Activated naive CD4-positive, alpha-beta T cell (primary cell): ENCODE results near the gene CASP8AP2.
"Not testable (repeated sequence)": the region's sequence is repeated elsewhere in the genome, so short reads cannot be mapped to it uniquely, and the experiment has no call there.

Experiments used
- DNase-seq, 4 experiments: peaks; one replicate each; lab custom pipeline; 2025; lab: John Stamatoyannopoulos, UW

Gene CASP8AP2

GRCh38 chr6:89819336-89820130 is 10.1 kb upstream of the CASP8AP2 start, which contains the start of gene MDN1:
Gene MDN1, minus strand, starts transcription at chr6:89819794. Its CDS starts 187 bp downstream, at chr6:89819607.
- peak; percentile 62 to 78 (median 70) for DNase-seq

GRCh38 chr6:89826029-89826528 is 3.6 kb upstream of the CASP8AP2 start:
- DNase-seq: no peak

- DNase-seq: not testable (repeated sequence)
Measured at GRCh38 chr6:89828475-89828987, 1.1 kb upstream of the CASP8AP2 start.

DNA sequence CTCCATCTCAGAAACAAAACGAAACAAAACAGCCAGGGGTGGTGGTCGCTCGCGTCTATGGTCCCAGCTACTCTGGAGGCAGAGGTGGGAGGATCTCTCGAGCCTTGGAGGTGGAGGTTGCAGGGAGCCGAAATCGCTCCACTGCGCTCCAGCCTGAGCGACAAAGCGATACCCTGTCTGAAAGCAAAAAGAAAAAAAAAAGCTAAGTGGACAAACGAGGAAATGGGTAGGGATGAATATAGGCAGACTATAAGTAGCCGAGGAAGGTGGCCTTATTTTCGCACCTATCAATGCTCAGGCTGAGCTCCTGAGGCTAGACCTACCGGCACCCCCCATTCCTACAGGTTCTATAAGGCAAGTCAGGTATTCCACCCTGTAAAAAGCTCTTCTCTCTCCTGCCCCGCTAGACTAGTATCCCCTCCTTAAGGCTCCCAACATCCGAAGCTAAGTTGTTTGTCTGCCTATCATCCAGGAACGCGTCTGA is 650 bp upstream of the CASP8AP2 start:
- no peak for DNase-seq

DNA sequence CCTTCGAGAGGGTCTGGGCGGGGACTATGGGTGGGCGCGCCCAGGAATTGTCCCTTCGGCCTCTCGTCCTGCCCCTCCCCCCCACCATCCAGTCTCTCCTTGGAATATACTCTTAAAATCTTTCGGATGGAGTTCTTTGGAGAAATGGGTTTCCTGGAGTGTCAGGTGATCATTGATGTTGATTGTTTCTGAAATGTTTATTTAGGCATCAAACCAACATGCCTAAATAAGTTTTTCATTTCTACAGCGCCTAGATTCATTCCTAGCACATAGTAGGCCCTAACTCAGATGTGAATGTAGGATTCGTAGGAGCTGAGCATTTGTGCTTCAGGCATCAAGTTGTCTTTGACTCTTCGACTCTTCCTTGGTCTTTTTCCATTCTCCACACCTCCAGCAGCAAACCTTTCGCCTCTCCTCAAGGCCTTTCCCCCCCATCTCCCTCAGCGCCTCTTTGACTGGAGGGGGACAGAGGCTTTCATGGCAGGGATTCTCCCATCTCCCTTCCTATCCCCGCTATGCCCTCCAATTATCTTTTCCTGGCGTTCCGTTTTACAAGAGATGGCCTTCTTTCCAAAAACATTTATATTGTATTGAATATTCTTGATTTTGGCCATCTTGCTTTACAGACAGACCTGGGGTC is 610 bp downstream of the CASP8AP2 start:
- DNase-seq: no peak

DNA sequence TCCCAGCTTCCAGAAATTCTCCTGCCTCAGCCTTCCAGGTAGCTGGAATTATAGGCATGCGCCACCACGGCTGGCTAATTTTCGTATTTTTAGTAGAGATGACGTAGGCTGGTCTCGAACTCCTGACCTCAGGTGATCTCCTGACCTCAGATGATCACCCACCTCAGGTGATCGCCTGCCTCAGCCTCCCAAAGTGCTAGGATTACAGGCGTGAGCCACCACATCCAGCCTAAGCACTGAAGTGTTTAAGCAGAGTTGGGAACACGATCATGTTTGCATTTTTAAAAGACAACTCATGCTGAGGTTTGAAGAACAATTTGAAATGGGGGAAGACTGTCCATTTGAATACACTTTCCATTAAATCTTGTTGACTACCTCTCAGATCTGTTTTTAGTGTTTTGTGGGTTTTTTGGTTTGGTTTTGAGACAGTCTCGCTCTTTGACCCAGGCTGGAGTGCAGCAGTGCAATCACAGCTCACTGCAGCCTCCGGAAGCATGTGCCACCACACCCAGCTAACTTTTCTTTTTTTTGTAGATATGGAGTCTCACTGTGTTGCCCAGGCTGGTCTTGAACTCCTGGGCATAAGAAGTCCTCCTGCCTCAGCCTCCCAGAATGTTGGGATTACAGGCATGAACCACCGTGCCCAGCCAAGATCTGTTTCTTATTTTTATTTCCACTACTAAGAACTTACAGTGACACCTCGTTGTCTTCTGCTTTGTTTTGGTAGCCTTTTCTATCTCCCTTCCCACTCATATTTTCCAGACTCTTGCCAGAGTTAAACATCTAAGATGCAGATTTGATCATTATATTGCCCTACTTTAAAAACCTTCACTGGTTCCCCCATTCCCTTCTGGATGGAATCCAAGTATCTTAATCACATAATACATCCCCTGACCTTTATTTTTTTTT is 5.5 kb downstream of the CASP8AP2 start:
- DNase-seq: no peak

DNA sequence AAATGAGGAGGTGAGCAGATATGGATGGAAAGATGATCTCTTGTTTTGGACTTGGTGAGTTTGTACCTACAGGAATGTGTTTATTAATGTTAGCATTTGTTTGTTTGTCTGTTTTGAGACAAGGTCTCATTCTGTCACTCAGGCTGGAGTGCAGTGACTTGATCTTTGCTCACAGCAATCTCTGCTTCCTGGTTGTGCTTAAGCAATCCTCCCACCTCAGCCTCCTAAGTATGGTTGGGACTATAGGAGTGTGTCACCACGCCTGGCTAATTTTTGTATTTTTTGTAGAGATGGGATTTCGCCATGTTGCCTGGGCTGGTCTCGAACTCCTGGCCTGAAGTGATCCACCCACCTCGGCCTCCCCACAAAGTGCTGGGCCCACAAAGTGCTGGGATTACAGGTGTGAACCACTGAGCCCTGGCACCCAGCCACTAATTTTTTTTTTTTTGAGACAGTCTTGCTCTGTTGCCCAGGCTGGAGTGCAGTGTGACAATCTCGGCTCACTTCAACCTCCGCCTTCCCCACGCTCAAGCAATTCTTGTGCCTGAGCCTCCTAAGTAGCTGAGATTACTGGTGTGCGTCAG is 7.1 kb downstream of the CASP8AP2 start:
- DNase-seq: no peak

DNA sequence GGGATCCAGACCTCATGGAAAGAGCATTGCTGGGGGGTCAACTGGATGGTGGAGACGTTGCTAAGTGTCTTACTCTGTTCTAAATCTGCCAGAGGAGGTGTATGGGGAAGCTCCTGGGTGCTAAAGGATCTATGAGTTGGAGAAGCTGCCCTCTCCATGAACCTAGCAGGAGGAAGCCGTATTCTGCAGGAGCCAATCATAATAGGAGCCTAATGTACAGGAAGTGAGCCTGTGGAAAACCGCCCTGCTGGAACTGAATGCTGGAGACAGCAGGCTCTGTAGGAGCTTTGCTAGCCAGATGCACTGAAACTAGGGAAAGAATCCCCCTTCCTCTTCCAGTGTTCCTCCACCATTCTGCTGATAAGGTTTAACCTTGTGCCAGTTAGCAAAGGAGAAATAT is 10.9 kb downstream of the CASP8AP2 start:
- DNase-seq: no peak

- DNase-seq: no peak
Measured at GRCh38 chr6:89842228-89842627, 12.5 kb downstream of the CASP8AP2 start.

DNA sequence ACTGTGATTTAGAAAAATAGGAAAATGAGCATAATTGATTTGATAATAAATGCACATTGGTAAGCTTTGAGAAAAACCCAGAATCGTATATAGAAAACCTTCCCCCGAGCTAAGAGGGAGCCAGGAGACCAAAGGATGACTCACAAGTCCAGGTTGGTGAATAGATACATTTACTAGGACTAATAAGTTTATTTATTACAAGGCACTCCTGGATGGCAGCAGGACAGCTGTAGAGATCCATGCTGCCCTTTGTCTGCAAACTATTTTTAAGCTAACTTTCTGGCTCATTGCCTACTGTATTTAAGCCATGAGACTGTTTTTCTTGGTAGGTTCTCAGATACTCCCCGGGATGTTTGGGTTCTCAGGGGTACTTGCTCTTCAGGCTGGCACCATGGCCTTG is 13.4 kb downstream of the CASP8AP2 start:
- no peak for DNase-seq

GRCh38 chr6:89847513-89847912 is 17.8 kb downstream of the CASP8AP2 start:
- DNase-seq: not testable (repeated sequence)

- DNase-seq: no peak
Measured at GRCh38 chr6:89853068-89853467, 23.4 kb downstream of the CASP8AP2 start.

GRCh38 chr6:89858041-89858440 is 28.4 kb downstream of the CASP8AP2 start:
- DNase-seq: no peak

GRCh38 chr6:89859744-89860143 is 30.1 kb downstream of the CASP8AP2 start:
- no peak for DNase-seq

DNA sequence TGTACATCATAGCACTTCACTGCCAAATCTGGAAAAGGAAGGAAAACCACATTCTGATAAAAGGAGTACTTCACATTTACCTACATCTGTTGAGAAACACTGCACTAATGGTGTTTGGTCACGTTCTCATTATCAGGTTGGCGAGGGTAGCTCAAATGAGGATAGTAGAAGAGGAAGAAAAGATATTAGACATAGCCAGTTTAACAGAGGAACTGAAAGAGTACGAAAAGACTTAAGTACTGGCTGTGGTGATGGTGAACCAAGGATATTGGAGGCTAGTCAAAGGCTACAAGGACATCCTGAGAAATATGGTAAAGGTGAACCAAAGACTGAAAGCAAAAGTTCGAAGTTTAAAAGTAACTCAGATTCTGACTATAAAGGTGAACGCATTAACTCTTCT is 32.6 kb downstream of the CASP8AP2 start:
- DNase-seq: no peak

- DNase-seq: no peak
Measured at GRCh38 chr6:89862698-89863097, 33.0 kb downstream of the CASP8AP2 start.

GRCh38 chr6:89866024-89866678 is 36.5 kb downstream of the CASP8AP2 start:
- no peak for DNase-seq

GRCh38 chr6:89873721-89874120 is 44.0 kb downstream of the CASP8AP2 start:
- DNase-seq: no peak

- DNase-seq: no peak
Measured at GRCh38 chr6:89874438-89874837, 44.8 kb downstream of the CASP8AP2 start.

DNA sequence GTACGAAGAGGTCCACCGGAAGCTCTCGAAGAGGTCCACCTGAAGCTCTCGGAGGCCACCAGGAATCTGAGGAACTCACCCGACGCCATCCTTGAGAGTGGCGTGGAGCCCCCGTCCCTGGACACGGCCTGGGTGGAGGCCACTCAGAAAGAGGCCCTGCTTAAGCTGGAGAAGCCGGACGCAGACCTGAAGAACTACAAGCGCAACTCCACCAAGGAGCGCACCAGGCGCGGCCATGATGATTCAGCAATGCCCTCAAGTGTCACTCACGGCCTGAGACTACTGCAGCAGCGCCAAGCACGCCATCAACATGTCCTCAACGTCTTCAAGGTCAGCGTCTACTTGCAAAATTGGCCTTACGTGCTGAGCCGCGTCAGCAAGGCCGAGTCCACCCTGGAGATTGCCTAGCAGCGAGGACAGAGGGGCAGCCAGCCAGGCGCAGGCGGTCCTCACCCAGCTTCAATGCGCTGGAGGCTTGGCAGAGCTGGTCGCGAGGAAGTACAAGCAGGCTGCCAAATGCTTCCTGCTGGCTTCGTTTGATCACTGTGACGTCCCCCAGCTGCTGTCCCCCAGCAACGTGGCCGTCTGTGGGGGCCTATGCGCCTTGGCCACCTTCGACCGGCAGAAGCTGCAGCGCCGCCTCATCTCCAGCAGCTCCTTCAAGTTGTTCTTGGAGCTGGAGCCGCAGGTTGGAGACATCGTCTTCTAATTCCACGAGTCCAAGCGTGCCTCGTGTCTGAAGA is 56.9 kb downstream of the CASP8AP2 start:
- DNase-seq: no peak
